ENCODE measurements around the gene LRMDA.

LRMDA gene

DNA sequence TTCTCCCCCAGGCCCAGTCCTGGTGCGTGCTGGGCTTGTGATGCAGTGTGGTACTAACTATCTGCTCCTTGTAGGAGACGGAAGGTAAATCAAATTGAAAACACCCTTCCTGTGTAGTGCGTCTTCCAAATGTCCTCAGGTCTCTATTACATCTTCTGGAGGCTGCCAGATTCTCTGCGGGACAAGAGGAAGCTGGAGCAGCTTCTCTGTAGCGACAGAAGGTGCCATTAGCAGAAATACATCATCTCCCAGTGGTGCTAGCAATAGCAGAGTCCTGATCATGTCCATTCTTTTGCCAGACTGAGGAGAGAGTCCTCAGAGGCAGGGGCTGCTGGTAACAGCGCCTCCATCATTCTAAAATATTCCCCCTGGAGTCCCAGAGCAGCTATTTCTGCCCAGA lies 675.2 kb downstream of the LRMDA start:
- H3K27me3 ChIP-seq (ENCODE audit: insufficient read depth, low read depth), result no peaks in the 10 kb centered on the region
- H4K20me1 ChIP-seq (ENCODE audit: insufficient read depth), result no peaks in the 10 kb centered on the region
- no peak overlapping the region for H2AFZ ChIP-seq (ENCODE audit: low read depth)
- no peak overlapping the region for H3K9ac ChIP-seq
- no peak overlapping the region for H3K4me2 ChIP-seq
- no peak overlapping the region for H3K27ac ChIP-seq
- no peak for TF ChIP-seq CTCF (conservative IDR thresholded peaks at IDR 0.05; ENCODE audit: low read depth, low read length)
- no peaks in the 10 kb centered on the region for H3K79me2 ChIP-seq (ENCODE audit: insufficient read depth, low read depth)
- no peaks in the 10 kb centered on the region for H3K4me1 ChIP-seq (ENCODE audit: low read depth, poor library complexity, severe bottlenecking)
- no peaks in the 10 kb centered on the region for H3K36me3 ChIP-seq (ENCODE audit: insufficient read depth)
- no peak overlapping the region for H3K4me3 ChIP-seq (IDR thresholded peaks at IDR 0.05; ENCODE audit: insufficient read depth, low read depth, low read length)

DNA sequence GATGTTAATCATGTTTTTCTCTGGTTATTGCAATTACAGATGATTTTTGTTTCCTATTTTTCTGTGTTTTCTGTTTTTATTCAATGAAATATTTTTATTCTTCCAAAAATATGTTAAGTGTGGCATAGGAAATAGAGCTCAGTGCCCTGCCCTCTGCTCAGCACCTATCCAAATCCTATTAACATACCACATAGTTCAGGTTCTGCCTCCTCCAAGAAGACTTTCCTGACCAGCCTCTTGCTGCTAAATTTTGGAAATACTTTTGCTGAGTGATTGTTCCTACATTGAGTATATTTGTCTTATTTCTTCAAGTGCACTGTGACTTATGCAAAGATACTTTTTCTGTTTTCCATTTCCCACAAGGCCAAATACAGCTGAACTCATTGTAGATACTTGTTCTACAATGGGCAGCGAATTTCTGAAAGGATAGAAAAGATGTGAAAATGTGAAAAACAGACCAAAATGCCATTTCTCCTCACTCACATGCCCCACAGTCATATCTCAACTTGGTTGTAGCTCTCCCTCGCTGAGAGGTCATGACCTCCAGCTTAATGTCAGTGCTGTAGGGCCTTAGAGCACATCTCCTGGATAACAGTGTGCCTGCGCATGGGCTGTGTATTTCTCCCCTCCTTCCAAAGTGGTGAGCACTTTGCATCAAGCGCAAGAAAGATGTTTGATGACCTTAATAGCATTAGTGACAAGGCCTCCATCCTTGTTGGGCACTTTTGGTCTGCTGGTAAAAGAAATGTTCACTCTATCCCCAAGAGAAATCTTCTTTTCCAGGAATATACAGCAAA lies 677.3 kb downstream of the LRMDA start:
- Histone ChIP-seq H3K27ac (no peak overlapping the region), H3K4me2 (no peak overlapping the region), H3K9ac (no peak overlapping the region), H3K27me3 (ENCODE audit: insufficient read depth, low read depth) (no peaks in the 10 kb centered on the region), H2AFZ (ENCODE audit: low read depth) (no peak overlapping the region), H4K20me1 (ENCODE audit: insufficient read depth) (no peaks in the 10 kb centered on the region), H3K79me2 (ENCODE audit: insufficient read depth, low read depth) (no peaks in the 10 kb centered on the region), H3K4me3 (IDR thresholded peaks at IDR 0.05; ENCODE audit: insufficient read depth, low read depth, low read length) (no peak overlapping the region), H3K36me3 (ENCODE audit: insufficient read depth) (no peaks in the 10 kb centered on the region), H3K4me1 (ENCODE audit: low read depth, poor library complexity, severe bottlenecking) (no peaks in the 10 kb centered on the region)
- TF ChIP-seq CTCF (conservative IDR thresholded peaks at IDR 0.05; ENCODE audit: low read depth, low read length), result no peak

GRCh38 chr10:76111404-76111803 lies 680.0 kb downstream of the LRMDA start:
- no peak for TF ChIP-seq CTCF (conservative IDR thresholded peaks at IDR 0.05; ENCODE audit: low read depth, low read length)
- Histone ChIP-seq H3K27me3 (ENCODE audit: insufficient read depth, low read depth) (no peaks in the 10 kb centered on the region), H3K27ac (no peak overlapping the region), H2AFZ (ENCODE audit: low read depth) (no peak overlapping the region), H3K36me3 (ENCODE audit: insufficient read depth) (no peaks in the 10 kb centered on the region), H3K79me2 (ENCODE audit: insufficient read depth, low read depth) (no peaks in the 10 kb centered on the region), H3K4me3 (IDR thresholded peaks at IDR 0.05; ENCODE audit: insufficient read depth, low read depth, low read length) (no peak overlapping the region), H3K4me2 (no peak overlapping the region), H3K4me1 (ENCODE audit: low read depth, poor library complexity, severe bottlenecking) (no peaks in the 10 kb centered on the region), H3K9ac (no peak overlapping the region), H4K20me1 (ENCODE audit: insufficient read depth) (no peaks in the 10 kb centered on the region)

- no peak for TF ChIP-seq CTCF (conservative IDR thresholded peaks at IDR 0.05; ENCODE audit: low read depth, low read length)
- Histone ChIP-seq H3K36me3 (ENCODE audit: insufficient read depth) (no peaks in the 10 kb centered on the region), H3K4me3 (IDR thresholded peaks at IDR 0.05; ENCODE audit: insufficient read depth, low read depth, low read length) (no peak overlapping the region), H3K27ac (no peak overlapping the region), H3K9ac (no peak overlapping the region), H3K4me1 (ENCODE audit: low read depth, poor library complexity, severe bottlenecking) (no peaks in the 10 kb centered on the region), H2AFZ (ENCODE audit: low read depth) (no peak overlapping the region), H4K20me1 (ENCODE audit: insufficient read depth) (no peaks in the 10 kb centered on the region), H3K4me2 (no peak overlapping the region), H3K27me3 (ENCODE audit: insufficient read depth, low read depth) (no peaks in the 10 kb centered on the region), H3K79me2 (ENCODE audit: insufficient read depth, low read depth) (no peaks in the 10 kb centered on the region)
Measured at GRCh38 chr10:76111986-76112825, 680.8 kb downstream of the LRMDA start.
